Endothelial cell of umbilical vein (primary cell): ENCODE results near the gene BEX3. TPM values are rescaled to one million over a fixed set of nuclear protein-coding genes. Genes with fewer than 3 reads are reported as not detected.

Experiments
- BruUV-seq: library from RNA; stranded (reverse); fragments of 400-500 nt; replicated peaks from 2 replicates; lab custom pipeline; 2021; lab: Mats Ljungman, UMichigan
- CTCF ChIA-PET: fragments of 300-600, 350-600 bp; sonication (Branson Sonifier 250); formaldehyde crosslinking; loops from one replicate; lab custom pipeline; 2021; ENCODE audit warnings: antibody characterized with exemption, inconsistent platforms; lab: Charles Lee
- POLR2A ChIA-PET: fragments of 300-600, 350-600 bp; sonication (Branson Sonifier 250); formaldehyde crosslinking; loops from one replicate; lab custom pipeline; 2021; ENCODE audit warnings: antibody characterized with exemption, inconsistent platforms; lab: Charles Lee
- DNase-seq: peaks from one replicate; pipeline ENCODE4 v3.0.0-alpha.2; 2011; ENCODE audit warnings: low read depth, low spot score
- FAIRE-seq: peaks from 2 replicates; lab custom pipeline; 2011; peaks lifted over from hg19 to GRCh38; lab: Jason Lieb, UNC
- H2AFZ ChIP-seq: 2 replicates; pipeline ENCODE4 v1.6.0; 2012; ENCODE audit warnings: low read depth, low read length, control low read depth, inconsistent platforms
- H3K27ac ChIP-seq: 2 replicates; pipeline ENCODE4 v1.5.1; 2011; ENCODE audit warnings: low read depth, mild to moderate bottlenecking, control low read depth, low read length, moderate library complexity; ENCODE audit not compliant: insufficient read depth
- H3K27me3 ChIP-seq, 2 experiments: 2 replicates each; pipeline versions ENCODE4 v1.6.0 to v1.6.1; 2011; ENCODE audit warnings: low read length in 2 of 2, mixed read lengths in 1 of 2; ENCODE audit not compliant: control insufficient read depth in 2 of 2, insufficient read depth in 2 of 2
- H3K36me3 ChIP-seq, 2 experiments: 2 replicates in 1 of 2; 3 replicates in 1 of 2; pipeline ENCODE4 v1.5.1; 2011; ENCODE audit warnings: low read length in 2 of 2, mild to moderate bottlenecking in 1 of 2, moderate library complexity in 1 of 2; ENCODE audit not compliant: control insufficient read depth in 2 of 2, insufficient read depth in 2 of 2; ENCODE audit errors: extremely low read depth in 1 of 2
- H3K4me1 ChIP-seq: 3 replicates; pipeline ENCODE4 v1.5.1; 2011; ENCODE audit warnings: mild to moderate bottlenecking, low read length; ENCODE audit not compliant: control insufficient read depth, insufficient read depth; ENCODE audit errors: extremely low read depth
- H3K4me2 ChIP-seq: 2 replicates; pipeline ENCODE4 v1.6.1; 2011; ENCODE audit warnings: low read length, control low read depth, mixed read lengths; ENCODE audit not compliant: insufficient read depth
- H3K4me3 ChIP-seq, 3 experiments: fragments of 200-600 bp in 1 of 3; sonication (generic), shearing (Covaris generic) in 1 of 3; replicated peaks in 1 of 3; 2 replicates each; pipeline ENCODE4 v1.5.1; 2011 to 2016; ENCODE audit warnings: control low read depth in 3 of 3, low read length in 3 of 3, mild to moderate bottlenecking in 2 of 3, inconsistent platforms in 1 of 3, low read depth in 1 of 3, moderate library complexity in 1 of 3; ENCODE audit not compliant: insufficient read depth in 1 of 3
- H3K79me2 ChIP-seq: 2 replicates; pipeline ENCODE4 v1.6.0; 2012; ENCODE audit warnings: low read length, inconsistent platforms; ENCODE audit not compliant: control insufficient read depth, insufficient read depth
- H3K9ac ChIP-seq: replicated peaks from 2 replicates; pipeline ENCODE3; 2011; ENCODE audit warnings: low read length, control low read depth; ENCODE audit not compliant: insufficient read depth; ENCODE audit errors: extremely low read depth
- H3K9me1 ChIP-seq: replicated peaks from 3 replicates; pipeline ENCODE4 v1.6.0; 2011; ENCODE audit warnings: mild to moderate bottlenecking, low read length; ENCODE audit not compliant: control insufficient read depth, insufficient read depth; ENCODE audit errors: extremely low read depth
- H3K9me3 ChIP-seq: replicated peaks from 2 replicates; pipeline ENCODE4 v1.5.1; 2012; ENCODE audit warnings: low read length, inconsistent platforms; ENCODE audit not compliant: control insufficient read depth, insufficient read depth
- H4K20me1 ChIP-seq: replicated peaks from 2 replicates; pipeline ENCODE3; 2011; ENCODE audit warnings: mild to moderate bottlenecking, low read length; ENCODE audit not compliant: control insufficient read depth, insufficient read depth; ENCODE audit errors: extremely low read depth
- CTCF ChIP-seq, 2 donors: IDR thresholded peaks; 1 replicate in 1 of 2; 2 replicates in 1 of 2; pipeline ENCODE4 v1.5.1; 2011; ENCODE audit warnings: low read length in 2 of 2, mild to moderate bottlenecking in 2 of 2, moderate library complexity in 2 of 2, control low read depth in 1 of 2, inconsistent platforms in 1 of 2, low read depth in 1 of 2; ENCODE audit not compliant: insufficient read depth in 1 of 2; ENCODE audit errors: extremely low read depth in 1 of 2
- EZH2 ChIP-seq: IDR thresholded peaks from 2 replicates; pipeline ENCODE4 v1.6.1; 2012; ENCODE audit warnings: borderline replicate concordance, low read depth, mild to moderate bottlenecking, moderate library complexity, low read length, inconsistent platforms; ENCODE audit not compliant: severe bottlenecking
- FOS ChIP-seq: IDR thresholded peaks from 2 replicates; pipeline ENCODE4 v1.6.1; 2011; ENCODE audit warnings: mild to moderate bottlenecking, low read length, moderate library complexity, borderline replicate concordance; ENCODE audit not compliant: insufficient read depth
- GATA2 ChIP-seq: IDR thresholded peaks from 2 replicates; pipeline ENCODE4 v1.7.0; 2011; ENCODE audit warnings: low read depth, mild to moderate bottlenecking, moderate library complexity, mixed read lengths, low read length; ENCODE audit not compliant: insufficient read length, insufficient read depth
- JUN ChIP-seq: IDR thresholded peaks from 2 replicates; pipeline ENCODE4 v1.6.1; 2011; ENCODE audit warnings: borderline replicate concordance, low read depth; ENCODE audit not compliant: insufficient read length, insufficient read depth
- MAX ChIP-seq: IDR thresholded peaks from 2 replicates; pipeline ENCODE4 v1.6.1; 2011; ENCODE audit not compliant: insufficient read depth, insufficient read length
- MYC ChIP-seq: IDR thresholded peaks from one replicate; pipeline ENCODE4 v1.6.1; 2011; ENCODE audit warnings: mild to moderate bottlenecking, low read depth, low read length
- POLR2A ChIP-seq: IDR thresholded peaks from 2 replicates; pipeline ENCODE4 v1.6.1; 2012; ENCODE audit warnings: low read depth, mild to moderate bottlenecking, control low read depth, low read length
- POLR2AphosphoS5 ChIP-seq: IDR thresholded peaks from 2 replicates; pipeline ENCODE4 v1.6.1; 2012; ENCODE audit warnings: low read depth, mild to moderate bottlenecking, control low read depth, low read length, moderate library complexity; ENCODE audit not compliant: insufficient read depth
- dilution Hi-C: fragments of 300-500 bp; cut with MboI; formaldehyde crosslinking; loops from one replicate; pipeline ENCODE4 v1.15.0; 2019; ENCODE audit warnings: low sequenced_read_pairs; ENCODE audit not compliant: extremely low pct_ligation_motif_present
- intact Hi-C: fragments of 100-400 bp; cut with micrococcal nuclease; formaldehyde crosslinking; loops from one replicate; pipeline ENCODE4 v1.10.0; 2022
- polyA plus RNA-seq, 4 experiments: library from polyadenylated mRNA; depleted of rRNA in 3 of 4; stranded (reverse) in 3 of 4; unstranded in 1 of 4; fragments of >200 nt; gene quantifications; 2 replicates each; pipeline versions ENCODE4 v1.2.1 to v1.2.3, GENCODE V29; 2011 to 2012; ENCODE audit warnings: missing spikeins in 1 of 4
- total RNA-seq: library from RNA; stranded (reverse); gene quantifications from 2 replicates; pipeline ENCODE4 v1.2.3, GENCODE V29; 2021

BEX3 gene
- total and polyA plus RNA-seq, 2 donors (not counting 3 experiments of a cell fraction or from before 2014, with no cell fraction given), result 227 to 332 TPM

GRCh38 chrX:103406256-103406655 is 29.9 kb downstream of the BEX3 start:
- H3K9ac ChIP-seq, result no peak overlapping the region
- no peak for DNase-seq
- no peaks in the 10 kb centered on the region for H3K9me1 ChIP-seq
- no TSS peak for BruUV-seq
- no peaks in the 10 kb centered on the region for H3K36me3 ChIP-seq
- no peaks in the 10 kb centered on the region for H3K79me2 ChIP-seq
- no peak overlapping the region for H3K4me2 ChIP-seq
- H4K20me1 ChIP-seq, result no peaks in the 10 kb centered on the region
- POLR2A ChIA-PET, result no interaction called here
- peak; percentile 62 for FAIRE-seq
- intact Hi-C loops (no loop called here), dilution Hi-C loops (no loop called here)
- H3K27me3 ChIP-seq, result no peaks in the 10 kb centered on the region
- peaks cover 11% of the 10 kb centered on the region for H3K4me1 ChIP-seq
- H2AFZ ChIP-seq, result no peak overlapping the region
- no peaks in the 10 kb centered on the region for H3K9me3 ChIP-seq
- no peak for TF ChIP-seq EZH2
- no peak for TF ChIP-seq POLR2A
- TF ChIP-seq CTCF (IDR thresholded peaks at IDR 0.05; ENCODE audit: extremely low read depth in 1 of 2, insufficient read depth in 1 of 2, low read depth in 1 of 2, low read length in 2 of 2), result no peak
- H3K4me3 ChIP-seq, result no peak overlapping the region
- CTCF ChIA-PET, result no interaction called here
- no peak overlapping the region for H3K27ac ChIP-seq

GRCh38 chrX:103407776-103408175 is 31.4 kb downstream of the BEX3 start:
- dilution Hi-C loops (no loop called here), intact Hi-C loops (no loop called here)
- ChIA-PET CTCF (no interaction called here), POLR2A (no interaction called here)
- no peak overlapping the region for H2AFZ ChIP-seq
- no peak for TF ChIP-seq MAX
- TF ChIP-seq GATA2, result no peak
- TF ChIP-seq POLR2AphosphoS5, result no peak
- TF ChIP-seq JUN, result no peak
- TF ChIP-seq MYC, result no peak
- TF ChIP-seq EZH2, result no peak
- no peak for TF ChIP-seq POLR2A
- TF ChIP-seq CTCF (IDR thresholded peaks at IDR 0.05; ENCODE audit: extremely low read depth in 1 of 2, insufficient read depth in 1 of 2, low read depth in 1 of 2, low read length in 2 of 2), result no peak
- TF ChIP-seq FOS, result no peak
- H4K20me1 ChIP-seq, result no peaks in the 10 kb centered on the region
- FAIRE-seq, result no peak
- H3K79me2 ChIP-seq, result no peaks in the 10 kb centered on the region
- H3K9me3 ChIP-seq, result no peaks in the 10 kb centered on the region
- no peak overlapping the region for H3K27ac ChIP-seq
- H3K4me1 ChIP-seq, result peaks cover 11% of the 10 kb centered on the region
- BruUV-seq, result no TSS peak
- no peaks in the 10 kb centered on the region for H3K9me1 ChIP-seq
- H3K27me3 ChIP-seq, result no peaks in the 10 kb centered on the region
- no peaks in the 10 kb centered on the region for H3K36me3 ChIP-seq
- H3K9ac ChIP-seq, result no peak overlapping the region
- no peak overlapping the region for H3K4me2 ChIP-seq
- H3K4me3 ChIP-seq, result no peak overlapping the region
- DNase-seq, result no peak
